IMR-90 (cell line): ENCODE data around the gene ATP1A2.

Source experiments
- BHLHE40 ChIP-seq: fragments of 150-350 bp; IDR thresholded peaks from 2 replicates; pipeline ENCODE4 v1.6.1; 2016; ENCODE audit warnings: mild to moderate bottlenecking, low read depth, low read length
- CTCF ChIP-seq: conservative IDR thresholded peaks from 2 replicates; pipeline ENCODE4 v1.5.1; 2012; ENCODE audit warnings: mild to moderate bottlenecking, low read depth, low read length, improper control_type of control experiment
- POLR2A ChIP-seq: IDR thresholded peaks from 2 replicates; pipeline ENCODE4 v1.6.1; 2012; ENCODE audit warnings: mild to moderate bottlenecking, low read depth, low read length
- RAD21 ChIP-seq: IDR thresholded peaks from 2 replicates; pipeline ENCODE4 v1.6.1; 2012; ENCODE audit warnings: low read length, improper control_type of control experiment
- RFX5 ChIP-seq: IDR thresholded peaks from 2 replicates; pipeline ENCODE4 v1.8.0; 2012; ENCODE audit warnings: low read depth, mild to moderate bottlenecking, low read length, moderate library complexity
- TF ChIP-seq, protein P1 (sequence below): fragments of 150-350 bp; IDR thresholded peaks from 2 replicates; pipeline ENCODE4 v1.6.1; 2017; ENCODE audit warnings: mild to moderate bottlenecking, antibody characterized with exemption, low read length, low read depth
- TF ChIP-seq, protein P2 (sequence below): fragments of 150-350 bp; IDR thresholded peaks from 2 replicates; pipeline ENCODE4 v1.6.1; 2016; ENCODE audit warnings: low read depth, mild to moderate bottlenecking, low read length, moderate library complexity, borderline replicate concordance

DNA sequence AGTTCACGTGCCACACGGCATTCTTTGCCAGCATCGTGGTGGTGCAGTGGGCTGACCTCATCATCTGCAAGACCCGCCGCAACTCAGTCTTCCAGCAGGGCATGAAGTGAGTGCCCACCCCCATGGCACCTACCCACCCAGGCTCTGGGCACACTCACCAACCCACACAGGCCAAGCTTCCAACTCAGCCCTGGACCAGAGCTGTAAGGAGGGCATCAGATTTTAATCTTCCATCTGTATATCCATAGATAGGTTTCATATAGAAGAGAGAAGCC, 21.3 kb downstream of the ATP1A2 start:
- no peak for TF ChIP-seq CTCF
- TF ChIP-seq, protein P1, sequence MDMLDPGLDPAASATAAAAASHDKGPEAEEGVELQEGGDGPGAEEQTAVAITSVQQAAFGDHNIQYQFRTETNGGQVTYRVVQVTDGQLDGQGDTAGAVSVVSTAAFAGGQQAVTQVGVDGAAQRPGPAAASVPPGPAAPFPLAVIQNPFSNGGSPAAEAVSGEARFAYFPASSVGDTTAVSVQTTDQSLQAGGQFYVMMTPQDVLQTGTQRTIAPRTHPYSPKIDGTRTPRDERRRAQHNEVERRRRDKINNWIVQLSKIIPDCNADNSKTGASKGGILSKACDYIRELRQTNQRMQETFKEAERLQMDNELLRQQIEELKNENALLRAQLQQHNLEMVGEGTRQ = no peak
- no peak for TF ChIP-seq BHLHE40
- no peak for TF ChIP-seq POLR2A
- TF ChIP-seq RAD21 = no peak
- TF ChIP-seq, protein P2, sequence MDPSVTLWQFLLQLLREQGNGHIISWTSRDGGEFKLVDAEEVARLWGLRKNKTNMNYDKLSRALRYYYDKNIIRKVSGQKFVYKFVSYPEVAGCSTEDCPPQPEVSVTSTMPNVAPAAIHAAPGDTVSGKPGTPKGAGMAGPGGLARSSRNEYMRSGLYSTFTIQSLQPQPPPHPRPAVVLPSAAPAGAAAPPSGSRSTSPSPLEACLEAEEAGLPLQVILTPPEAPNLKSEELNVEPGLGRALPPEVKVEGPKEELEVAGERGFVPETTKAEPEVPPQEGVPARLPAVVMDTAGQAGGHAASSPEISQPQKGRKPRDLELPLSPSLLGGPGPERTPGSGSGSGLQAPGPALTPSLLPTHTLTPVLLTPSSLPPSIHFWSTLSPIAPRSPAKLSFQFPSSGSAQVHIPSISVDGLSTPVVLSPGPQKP = no peak
- no peak for TF ChIP-seq RFX5
